CD4-positive, alpha-beta T cell treated with Interleukin-6 for 4 hours (primary cell): ENCODE data around the gene STAM2.
"Not testable (repeated sequence)": the region's sequence is repeated elsewhere in the genome, so short reads cannot be mapped to it uniquely, and the experiment has no call there.

ENCODE experiments used
- DNase-seq: peaks from one replicate; pipeline ENCODE4 v3.0.0-alpha.2; 2020; ENCODE audit warnings: mixed read lengths

Gene STAM2

GRCh38 chr2:152171718-152172117 lies 3.8 kb downstream of the STAM2 start:
- DNase-seq: no peak

GRCh38 chr2:152169158-152169557 lies 6.4 kb downstream of the STAM2 start:
- not testable (repeated sequence) for DNase-seq

- DNase-seq: not testable (repeated sequence)
These were observed 8.1 kb downstream of the STAM2 start for GRCh38 chr2:152167470-152167869.

GRCh38 chr2:152167065-152167464 lies 8.5 kb downstream of the STAM2 start:
- DNase-seq: no peak

- DNase-seq: no peak
These were observed 8.9 kb downstream of the STAM2 start for GRCh38 chr2:152166633-152167032.

GRCh38 chr2:152165780-152166179 lies 9.8 kb downstream of the STAM2 start:
- no peak for DNase-seq

GRCh38 chr2:152165306-152165705 lies 10.3 kb downstream of the STAM2 start:
- no peak for DNase-seq

- not testable (repeated sequence) for DNase-seq
These were observed 11.9 kb downstream of the STAM2 start for GRCh38 chr2:152163669-152164068.

- no peak for DNase-seq
These were observed 13.4 kb downstream of the STAM2 start for GRCh38 chr2:152162141-152162540.

- DNase-seq: no peak
These were observed 14.0 kb downstream of the STAM2 start for GRCh38 chr2:152161598-152161997.

- not testable (repeated sequence) for DNase-seq
These were observed 15.2 kb downstream of the STAM2 start for GRCh38 chr2:152160378-152160777.

- DNase-seq: no peak
These were observed 18.3 kb downstream of the STAM2 start for GRCh38 chr2:152157253-152157652.

- no peak for DNase-seq
These were observed 20.4 kb downstream of the STAM2 start for GRCh38 chr2:152155209-152155608.

GRCh38 chr2:152154462-152154861 lies 21.1 kb downstream of the STAM2 start:
- no peak for DNase-seq

- no peak for DNase-seq
These were observed 40.9 kb downstream of the STAM2 start for GRCh38 chr2:152134488-152135280.

- no peak for DNase-seq
These were observed 43.3 kb downstream of the STAM2 start for GRCh38 chr2:152132306-152132705.

GRCh38 chr2:152127628-152128027 lies 47.9 kb downstream of the STAM2 start:
- DNase-seq: no peak

GRCh38 chr2:152126664-152127063 lies 48.9 kb downstream of the STAM2 start:
- DNase-seq: no peak

- DNase-seq: no peak
These were observed 53.4 kb downstream of the STAM2 start for GRCh38 chr2:152122161-152122560.

- no peak for DNase-seq
These were observed 55.1 kb downstream of the STAM2 start for GRCh38 chr2:152120430-152120829.

- DNase-seq: no peak
These were observed 59.6 kb downstream of the STAM2 start for GRCh38 chr2:152115952-152116351.

- DNase-seq: no peak
These were observed 61.2 kb downstream of the STAM2 start for GRCh38 chr2:152114366-152114765.

GRCh38 chr2:152107140-152107539 lies 68.4 kb downstream of the STAM2 start:
- not testable (repeated sequence) for DNase-seq

- no peak for DNase-seq
These were observed 69.1 kb downstream of the STAM2 start for GRCh38 chr2:152106464-152106863.

- no peak for DNase-seq
These were observed 72.3 kb downstream of the STAM2 start for GRCh38 chr2:152103271-152103670.
